ENCODE results near the gene HDAC10.

HDAC10 gene

GRCh38 chr22:50269970-50270665 lies 19.1 kb upstream of the HDAC10 start, which contains the start of gene MAPK11:
Gene MAPK11 (minus strand): TSS chr22:50270380. CDS start chr22:50270292, 88 bp downstream.
- DNase-seq: peak; percentile 41

- DNase-seq: no peak
Measured at GRCh38 chr22:50269573-50269969, 18.5 kb upstream of the HDAC10 start.

- no peak for DNase-seq
Measured at GRCh38 chr22:50268655-50269113, 17.6 kb upstream of the HDAC10 start.

GRCh38 chr22:50267591-50268390 lies 16.7 kb upstream of the HDAC10 start:
- DNase-seq: peak; percentile 18

GRCh38 chr22:50266994-50267393 lies 15.9 kb upstream of the HDAC10 start:
- no peak for DNase-seq

GRCh38 chr22:50264946-50265669 lies 14.0 kb upstream of the HDAC10 start:
- DNase-seq: no peak

- no peak for DNase-seq
Measured at GRCh38 chr22:50264104-50264745, 13.2 kb upstream of the HDAC10 start.

GRCh38 chr22:50262973-50263617 lies 12.0 kb upstream of the HDAC10 start:
- DNase-seq: no peak

GRCh38 chr22:50262460-50262911 lies 11.4 kb upstream of the HDAC10 start:
- no peak for DNase-seq

- DNase-seq: peak; percentile 63
Measured at GRCh38 chr22:50261615-50262459, 10.8 kb upstream of the HDAC10 start, which contains the start of gene MAPK12. Gene MAPK12 (minus strand): TSS chr22:50261683. CDS start chr22:50261509, 174 bp downstream.

- DNase-seq: peak; percentile 49
Measured at GRCh38 chr22:50260801-50261614, 9.9 kb upstream of the HDAC10 start.

GRCh38 chr22:50260434-50260800 lies 9.4 kb upstream of the HDAC10 start:
- DNase-seq: no peak

- DNase-seq: no peak
Measured at GRCh38 chr22:50259302-50259701, 8.2 kb upstream of the HDAC10 start.

GRCh38 chr22:50258361-50259292 lies 7.6 kb upstream of the HDAC10 start:
- DNase-seq: no peak

- DNase-seq: no peak
Measured at GRCh38 chr22:50257451-50258360, 6.6 kb upstream of the HDAC10 start.

GRCh38 chr22:50257041-50257440 lies 6.0 kb upstream of the HDAC10 start:
- DNase-seq: no peak

- DNase-seq: no peak
Measured at GRCh38 chr22:50256258-50256862, 5.3 kb upstream of the HDAC10 start.

GRCh38 chr22:50255607-50256006 lies 4.5 kb upstream of the HDAC10 start:
- DNase-seq: no peak

All from NCI-H146 (cell line).